Lower lobe of right lung (tissue), 2 donors: ENCODE measurements around the gene MGME1. TPM values are rescaled to one million over a fixed set of nuclear protein-coding genes. Genes with fewer than 3 reads are reported as not detected.

Experiments
- ATAC-seq, 2 donors: fragments of 200-7000 bp; cut with Tn5 transposase; one replicate each; pipeline ENCODE4 v1.9.1; 2020 to 2022; ENCODE audit warnings: mild to moderate bottlenecking in 2 of 2, moderate library complexity in 2 of 2
- DNase-seq: peaks from one replicate; pipeline ENCODE4 v3.0.0-alpha.2; 2020
- H3K27ac ChIP-seq: fragments of 200-600 bp; one replicate; pipeline ENCODE4 v1.8.0; 2022
- H3K27me3 ChIP-seq: fragments of 200-600 bp; one replicate; pipeline ENCODE4 v1.8.0; 2022; ENCODE audit warnings: low read depth
- H3K36me3 ChIP-seq: fragments of 200-600 bp; one replicate; pipeline ENCODE4 v1.8.0; 2022; ENCODE audit warnings: mild to moderate bottlenecking
- H3K4me1 ChIP-seq: fragments of 200-600 bp; one replicate; pipeline ENCODE4 v1.8.0; 2022
- H3K4me3 ChIP-seq: fragments of 200-600 bp; one replicate; pipeline ENCODE4 v1.8.0; 2022; ENCODE audit warnings: mild to moderate bottlenecking
- H3K9me3 ChIP-seq: fragments of 200-600 bp; one replicate; pipeline ENCODE4 v1.8.0; 2022
- CTCF ChIP-seq: fragments of 200-600 bp; IDR thresholded peaks from one replicate; pipeline ENCODE4 v1.8.0; 2022; ENCODE audit warnings: antibody characterized with exemption, mild to moderate bottlenecking
- intact Hi-C: fragments of 100-400 bp; cut with DNase I; formaldehyde crosslinking; loops from one replicate; pipeline ENCODE4 v1.11.0; 2022
- total RNA-seq: library from RNA; stranded (reverse); fragmentation: NEBNext Ultra II Directional; extraction: Animal tissue kit (Norgen Biotek cat#: 25700); gene quantifications from one replicate; pipeline ENCODE4 v1.2.1, GENCODE V29; 2021
- donor health status: DM: no; HTN: yes; CAD: no; lungs with severe emphysema.

MGME1 gene
- total RNA-seq, 1 donor from 2014 or later, result 11.3 TPM

GRCh38 chr20:18011482-18011881 lies 42.7 kb downstream of the MGME1 start:
- Histone ChIP-seq H3K9me3 (no peaks in the 10 kb centered on the region), H3K4me3 (no peak overlapping the region), H3K36me3 (no peaks in the 10 kb centered on the region), H3K27ac (no peak overlapping the region), H3K4me1 (peaks cover 10% of the 10 kb centered on the region), H3K27me3 (no peaks in the 10 kb centered on the region)
- TF ChIP-seq CTCF, result no peak
- DNase-seq, result no peak
- intact Hi-C loops, result no loop called here
- no peak for ATAC-seq

- peaks cover 6% of the 10 kb centered on the region for H3K4me1 ChIP-seq
- no peaks in the 10 kb centered on the region for H3K27me3 ChIP-seq
- DNase-seq, result no peak
- no peaks in the 10 kb centered on the region for H3K36me3 ChIP-seq
- H3K9me3 ChIP-seq, result no peaks in the 10 kb centered on the region
- ATAC-seq, result no peak
- TF ChIP-seq CTCF, result no peak
- H3K27ac ChIP-seq, result no peak overlapping the region
- intact Hi-C loops, result no loop called here
- H3K4me3 ChIP-seq, result no peak overlapping the region
Observed at GRCh38 chr20:18011951-18012645, 43.3 kb downstream of the MGME1 start.

- ATAC-seq, result no peak
- H3K36me3 ChIP-seq, result no peaks in the 10 kb centered on the region
- no peak overlapping the region for H3K4me3 ChIP-seq
- DNase-seq, result no peak
- no peaks in the 10 kb centered on the region for H3K27me3 ChIP-seq
- H3K9me3 ChIP-seq, result no peaks in the 10 kb centered on the region
- no peak for TF ChIP-seq CTCF
- no peak overlapping the region for H3K27ac ChIP-seq
- intact Hi-C loops, result no loop called here
- no peaks in the 10 kb centered on the region for H3K4me1 ChIP-seq
Observed at GRCh38 chr20:18012901-18013300, 44.1 kb downstream of the MGME1 start.

- Histone ChIP-seq H3K27ac (no peak overlapping the region), H3K36me3 (no peaks in the 10 kb centered on the region), H3K4me1 (no peaks in the 10 kb centered on the region), H3K9me3 (no peaks in the 10 kb centered on the region), H3K27me3 (no peaks in the 10 kb centered on the region), H3K4me3 (no peak overlapping the region)
- DNase-seq (no peak), ATAC-seq (no peak)
- intact Hi-C loops, result no loop called here
- no peak for TF ChIP-seq CTCF
Observed at GRCh38 chr20:18014411-18014810, 45.6 kb downstream of the MGME1 start.

GRCh38 chr20:18016772-18017171 lies 48.0 kb downstream of the MGME1 start:
- DNase-seq (no peak), ATAC-seq (no peak)
- Histone ChIP-seq H3K36me3 (no peaks in the 10 kb centered on the region), H3K4me1 (no peaks in the 10 kb centered on the region), H3K4me3 (no peak overlapping the region), H3K27ac (no peak overlapping the region), H3K27me3 (no peaks in the 10 kb centered on the region), H3K9me3 (no peaks in the 10 kb centered on the region)
- TF ChIP-seq CTCF, result no peak
- intact Hi-C loops, result no loop called here
